ENCODE measurements around the gene INPP5E.

DNA sequence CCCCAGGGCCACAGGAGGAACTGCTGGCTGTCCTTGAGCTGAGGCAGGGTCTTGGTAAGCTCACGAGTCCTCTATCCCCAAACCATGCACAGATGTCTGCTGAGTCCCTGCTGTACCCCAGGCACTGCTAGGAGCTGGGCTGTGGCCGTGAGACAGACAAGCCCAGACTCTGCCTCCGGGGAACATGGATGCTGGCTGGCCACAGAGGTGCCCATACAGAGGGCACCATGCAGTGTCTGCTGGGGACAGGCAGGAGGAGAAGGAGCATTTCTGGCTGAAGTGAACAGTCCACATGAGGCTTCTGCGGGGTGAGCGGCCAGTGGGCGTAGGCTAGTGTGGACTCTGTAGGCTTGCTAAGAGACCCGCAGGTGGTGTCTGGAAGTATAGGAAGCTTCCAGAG is 48.0 kb upstream of the INPP5E start:
- TF ChIP-seq YY1 (IDR thresholded peaks at IDR 0.05; ENCODE audit: low read depth, low read length) = no peak
- TF ChIP-seq, protein P1, sequence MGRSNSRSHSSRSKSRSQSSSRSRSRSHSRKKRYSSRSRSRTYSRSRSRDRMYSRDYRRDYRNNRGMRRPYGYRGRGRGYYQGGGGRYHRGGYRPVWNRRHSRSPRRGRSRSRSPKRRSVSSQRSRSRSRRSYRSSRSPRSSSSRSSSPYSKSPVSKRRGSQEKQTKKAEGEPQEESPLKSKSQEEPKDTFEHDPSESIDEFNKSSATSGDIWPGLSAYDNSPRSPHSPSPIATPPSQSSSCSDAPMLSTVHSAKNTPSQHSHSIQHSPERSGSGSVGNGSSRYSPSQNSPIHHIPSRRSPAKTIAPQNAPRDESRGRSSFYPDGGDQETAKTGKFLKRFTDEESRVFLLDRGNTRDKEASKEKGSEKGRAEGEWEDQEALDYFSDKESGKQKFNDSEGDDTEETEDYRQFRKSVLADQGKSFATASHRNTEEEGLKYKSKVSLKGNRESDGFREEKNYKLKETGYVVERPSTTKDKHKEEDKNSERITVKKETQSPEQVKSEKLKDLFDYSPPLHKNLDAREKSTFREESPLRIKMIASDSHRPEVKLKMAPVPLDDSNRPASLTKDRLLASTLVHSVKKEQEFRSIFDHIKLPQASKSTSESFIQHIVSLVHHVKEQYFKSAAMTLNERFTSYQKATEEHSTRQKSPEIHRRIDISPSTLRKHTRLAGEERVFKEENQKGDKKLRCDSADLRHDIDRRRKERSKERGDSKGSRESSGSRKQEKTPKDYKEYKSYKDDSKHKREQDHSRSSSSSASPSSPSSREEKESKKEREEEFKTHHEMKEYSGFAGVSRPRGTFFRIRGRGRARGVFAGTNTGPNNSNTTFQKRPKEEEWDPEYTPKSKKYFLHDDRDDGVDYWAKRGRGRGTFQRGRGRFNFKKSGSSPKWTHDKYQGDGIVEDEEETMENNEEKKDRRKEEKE (IDR thresholded peaks at IDR 0.05) = no peak
- TF ChIP-seq, protein P2, sequence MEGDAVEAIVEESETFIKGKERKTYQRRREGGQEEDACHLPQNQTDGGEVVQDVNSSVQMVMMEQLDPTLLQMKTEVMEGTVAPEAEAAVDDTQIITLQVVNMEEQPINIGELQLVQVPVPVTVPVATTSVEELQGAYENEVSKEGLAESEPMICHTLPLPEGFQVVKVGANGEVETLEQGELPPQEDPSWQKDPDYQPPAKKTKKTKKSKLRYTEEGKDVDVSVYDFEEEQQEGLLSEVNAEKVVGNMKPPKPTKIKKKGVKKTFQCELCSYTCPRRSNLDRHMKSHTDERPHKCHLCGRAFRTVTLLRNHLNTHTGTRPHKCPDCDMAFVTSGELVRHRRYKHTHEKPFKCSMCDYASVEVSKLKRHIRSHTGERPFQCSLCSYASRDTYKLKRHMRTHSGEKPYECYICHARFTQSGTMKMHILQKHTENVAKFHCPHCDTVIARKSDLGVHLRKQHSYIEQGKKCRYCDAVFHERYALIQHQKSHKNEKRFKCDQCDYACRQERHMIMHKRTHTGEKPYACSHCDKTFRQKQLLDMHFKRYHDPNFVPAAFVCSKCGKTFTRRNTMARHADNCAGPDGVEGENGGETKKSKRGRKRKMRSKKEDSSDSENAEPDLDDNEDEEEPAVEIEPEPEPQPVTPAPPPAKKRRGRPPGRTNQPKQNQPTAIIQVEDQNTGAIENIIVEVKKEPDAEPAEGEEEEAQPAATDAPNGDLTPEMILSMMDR (IDR thresholded peaks at IDR 0.05 in 2 of 3, conservative IDR thresholded peaks at IDR 0.05 in 1 of 3; ENCODE audit: control insufficient read depth in 2 of 3, extremely low read depth in 1 of 3, insufficient read depth in 1 of 3, low read depth in 3 of 3, low read length in 3 of 3) = no peak
- TF ChIP-seq, protein P3, sequence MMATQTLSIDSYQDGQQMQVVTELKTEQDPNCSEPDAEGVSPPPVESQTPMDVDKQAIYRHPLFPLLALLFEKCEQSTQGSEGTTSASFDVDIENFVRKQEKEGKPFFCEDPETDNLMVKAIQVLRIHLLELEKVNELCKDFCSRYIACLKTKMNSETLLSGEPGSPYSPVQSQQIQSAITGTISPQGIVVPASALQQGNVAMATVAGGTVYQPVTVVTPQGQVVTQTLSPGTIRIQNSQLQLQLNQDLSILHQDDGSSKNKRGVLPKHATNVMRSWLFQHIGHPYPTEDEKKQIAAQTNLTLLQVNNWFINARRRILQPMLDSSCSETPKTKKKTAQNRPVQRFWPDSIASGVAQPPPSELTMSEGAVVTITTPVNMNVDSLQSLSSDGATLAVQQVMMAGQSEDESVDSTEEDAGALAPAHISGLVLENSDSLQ (IDR thresholded peaks at IDR 0.05) = no peak

All from GM12878 (cell line).